GM19351 (cell line): ENCODE results near the gene GALNT2.
A peak's percentile ranks its signal among the peaks of the same experiment; 100 is the strongest.

Source experiments
- ATAC-seq: cut with Tn5 transposase; IDR thresholded peaks from one replicate; pipeline ENCODE4 v1.9.1; 2021; ENCODE audit warnings: mild to moderate bottlenecking, moderate library complexity; ENCODE audit not compliant: unreplicated experiment

Gene GALNT2

DNA sequence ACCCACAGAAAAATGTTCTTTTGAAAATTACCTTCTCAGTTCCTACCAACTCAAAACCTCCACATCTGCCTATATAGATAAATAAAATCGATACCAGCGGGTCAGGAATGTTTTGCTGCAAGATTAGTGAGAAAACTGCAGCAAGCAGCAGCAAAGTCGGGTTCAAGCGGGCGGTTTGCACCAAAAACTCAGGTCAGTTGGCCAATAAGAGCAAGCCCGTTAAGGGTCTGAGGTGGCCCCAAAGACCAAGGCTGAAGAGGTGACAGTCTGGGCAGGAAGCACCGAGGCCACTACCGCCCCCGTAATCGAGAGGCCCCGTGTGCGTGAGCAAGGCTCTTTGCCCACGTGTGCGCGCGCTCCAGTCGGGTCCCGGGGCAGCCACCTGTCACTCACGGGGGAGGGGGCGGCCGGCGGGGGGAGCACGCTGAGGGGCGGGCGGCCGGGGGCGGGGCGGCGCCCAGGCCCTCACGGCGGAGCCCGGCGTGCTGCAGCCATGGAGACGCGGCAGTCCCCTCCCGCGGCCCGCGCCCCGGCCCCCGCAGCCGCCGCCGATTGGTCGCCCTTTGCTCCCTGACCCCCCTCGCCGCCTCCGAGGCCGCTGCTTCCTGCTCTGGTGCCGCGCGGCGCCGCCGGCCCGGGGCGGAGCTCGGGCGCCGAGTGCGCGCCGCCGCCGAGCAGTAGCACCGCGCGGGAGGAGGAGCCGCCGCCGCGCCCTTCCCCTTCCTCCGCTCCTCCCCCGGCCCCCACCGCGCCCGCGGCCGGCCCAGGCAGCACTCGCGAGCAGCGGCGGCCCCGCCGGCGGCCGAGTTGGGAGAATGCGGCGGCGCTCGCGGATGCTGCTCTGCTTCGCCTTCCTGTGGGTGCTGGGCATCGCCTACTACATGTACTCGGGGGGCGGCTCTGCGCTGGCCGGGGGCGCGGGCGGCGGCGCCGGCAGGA lies at the start of gene GALNT2:
Gene GALNT2, plus strand, starts transcription at position 773 of the 939 bp plus-strand sequence. Its CDS starts 43 bp downstream, at position 816.
- ATAC-seq = peak; percentile 82

DNA sequence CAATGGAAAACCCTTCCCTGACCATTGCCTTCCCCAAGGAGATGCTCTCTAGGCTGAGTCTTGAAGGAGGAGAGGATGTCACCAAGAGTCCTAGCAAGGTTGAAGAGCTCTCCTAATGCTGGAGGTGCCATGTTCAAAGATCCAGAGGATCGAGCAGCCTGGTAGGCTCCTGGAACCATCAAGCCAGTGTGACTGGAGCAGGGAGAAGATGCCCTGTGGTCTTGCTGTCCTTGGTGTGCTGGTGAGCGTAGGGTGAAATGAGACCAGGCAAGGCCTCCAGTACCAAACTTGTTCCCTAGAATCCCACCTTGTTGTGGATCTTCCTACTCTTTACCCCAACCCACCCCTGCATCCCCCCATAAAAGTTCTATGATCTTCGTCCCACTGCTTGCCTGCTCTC lies 46.6 kb upstream of the GALNT2 start:
- no peak for ATAC-seq

DNA sequence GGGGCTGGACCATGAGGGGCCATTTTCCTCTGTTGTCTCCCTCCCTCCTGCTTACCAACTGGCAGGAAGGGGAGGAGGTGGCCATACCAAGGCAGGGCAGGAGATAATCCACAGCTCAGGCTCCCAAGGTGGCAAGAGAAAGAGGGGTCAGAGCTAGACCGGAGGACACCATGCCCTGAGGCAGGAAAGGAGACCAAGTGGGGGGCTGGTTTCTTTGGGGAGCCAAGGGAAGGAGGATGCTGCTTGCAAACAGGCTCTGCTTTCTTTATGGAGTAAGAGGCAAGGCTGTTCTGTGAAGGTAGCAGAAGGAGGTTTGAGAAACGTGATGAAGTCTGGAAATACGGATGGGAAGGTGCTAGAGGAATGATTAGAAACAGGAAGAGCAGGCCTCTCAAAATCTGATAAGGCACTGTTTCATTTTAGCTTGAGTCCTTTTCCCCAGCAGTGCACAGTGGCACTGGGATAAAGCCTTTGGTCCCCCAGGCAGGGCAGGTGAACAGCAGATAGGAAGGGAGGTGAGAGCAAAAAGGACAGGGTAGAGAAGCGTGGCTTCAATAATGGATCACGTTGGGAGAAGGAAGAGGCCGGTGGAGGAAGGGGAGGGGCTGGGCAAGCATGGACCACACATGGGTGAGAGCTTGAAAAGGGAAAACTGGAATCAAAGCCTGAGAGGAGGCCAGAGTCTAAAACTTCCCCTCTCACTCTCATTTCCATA lies 44.2 kb upstream of the GALNT2 start:
- ATAC-seq = no peak

DNA sequence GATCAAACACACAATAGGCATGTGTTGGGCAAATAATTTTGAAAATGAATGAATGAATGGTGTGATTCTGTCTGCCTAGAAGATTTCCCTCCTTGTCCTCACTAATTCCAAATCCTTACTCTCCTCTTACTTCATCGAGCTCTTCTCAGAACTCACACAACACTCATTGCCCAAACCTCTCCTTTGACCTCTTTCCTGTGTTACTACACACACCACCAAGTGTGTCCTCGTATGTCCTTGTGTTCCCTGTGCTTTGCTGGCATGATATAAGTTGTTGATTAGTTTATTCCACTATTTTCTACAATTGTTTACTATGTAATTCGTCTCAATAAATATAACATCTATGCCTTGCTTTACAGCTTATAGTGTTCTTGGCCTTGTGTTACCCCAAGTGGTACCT lies 41.4 kb upstream of the GALNT2 start:
- no peak for ATAC-seq

GRCh38 chr1:230026139-230026538 lies 40.9 kb upstream of the GALNT2 start:
- no peak for ATAC-seq

GRCh38 chr1:230026572-230026971 lies 40.5 kb upstream of the GALNT2 start:
- ATAC-seq = no peak

- ATAC-seq = no peak
Observed at GRCh38 chr1:230028602-230029223, 38.3 kb upstream of the GALNT2 start.

DNA sequence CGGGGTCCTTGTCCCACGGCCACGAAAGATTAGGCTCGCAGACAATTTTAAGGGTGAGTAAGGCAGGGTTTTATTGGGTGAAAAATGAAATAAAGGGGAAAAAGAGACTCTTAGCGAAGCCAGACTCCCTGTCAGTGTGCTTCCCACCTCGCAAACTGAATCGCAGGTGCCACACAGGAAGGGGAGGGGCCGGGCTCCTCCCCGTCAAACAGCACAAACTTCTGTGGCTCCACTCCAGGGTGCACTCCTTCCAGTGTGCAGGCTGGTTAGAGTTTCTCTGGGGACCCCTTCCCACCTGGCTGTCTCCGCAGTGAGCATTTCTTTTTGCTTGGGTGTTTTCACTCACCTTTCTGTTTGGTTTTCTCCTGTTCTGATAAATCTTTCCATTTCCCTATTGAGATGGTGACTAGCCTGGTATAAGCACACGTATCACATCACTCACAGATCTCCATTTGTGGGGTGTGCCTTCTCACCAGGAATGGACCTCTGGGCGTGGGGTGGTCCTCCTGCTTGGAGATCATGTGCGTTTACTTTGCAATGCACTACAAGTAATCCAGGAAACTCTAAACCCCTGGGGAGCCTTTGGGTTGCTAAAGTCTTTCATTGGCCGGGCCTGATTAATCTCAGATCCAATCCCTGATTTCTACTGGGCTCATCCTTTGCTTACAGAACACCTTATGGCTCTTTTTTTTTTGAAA lies 37.6 kb upstream of the GALNT2 start:
- no peak for ATAC-seq

GRCh38 chr1:230030122-230030821 lies 36.8 kb upstream of the GALNT2 start:
- no peak for ATAC-seq

GRCh38 chr1:230031131-230031530 lies 35.9 kb upstream of the GALNT2 start:
- no peak for ATAC-seq

DNA sequence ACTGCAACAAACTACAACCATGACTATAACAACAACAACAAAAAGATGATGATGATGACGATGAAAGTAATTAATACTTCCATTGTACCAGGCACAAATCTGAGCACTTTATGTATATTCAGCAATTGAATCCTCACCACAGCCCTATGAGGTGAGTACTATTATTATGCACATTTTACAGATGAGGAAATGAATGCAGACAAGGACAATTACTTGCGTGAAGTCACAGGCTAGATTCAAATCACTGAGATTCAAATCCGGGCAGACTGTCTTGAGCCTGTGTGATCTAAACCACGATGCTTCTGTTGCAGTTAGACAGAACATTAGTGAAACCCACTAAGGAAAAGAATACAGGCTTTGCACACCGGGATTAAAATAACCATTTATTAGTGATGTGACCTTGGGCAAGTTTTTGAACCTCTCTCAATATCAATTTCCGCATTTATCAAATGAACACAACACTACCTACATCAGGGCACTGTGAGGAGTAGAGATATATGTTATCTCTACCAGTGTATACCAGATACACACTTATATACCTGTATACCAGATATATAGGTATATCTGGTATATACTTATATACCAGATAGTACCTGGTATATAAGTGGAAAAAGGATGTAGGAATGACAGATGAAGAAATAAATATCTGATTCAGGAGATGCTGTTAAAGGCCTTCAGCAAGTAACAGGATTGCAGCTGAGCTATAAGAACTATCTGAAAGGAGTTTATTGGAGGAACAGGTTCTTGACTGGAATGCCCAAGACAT lies 34.3 kb upstream of the GALNT2 start:
- ATAC-seq = no peak

- ATAC-seq = peak; percentile 68
Observed at GRCh38 chr1:230037261-230037660, 29.8 kb upstream of the GALNT2 start.

- no peak for ATAC-seq
Observed at GRCh38 chr1:230040440-230040839, 26.6 kb upstream of the GALNT2 start.

DNA sequence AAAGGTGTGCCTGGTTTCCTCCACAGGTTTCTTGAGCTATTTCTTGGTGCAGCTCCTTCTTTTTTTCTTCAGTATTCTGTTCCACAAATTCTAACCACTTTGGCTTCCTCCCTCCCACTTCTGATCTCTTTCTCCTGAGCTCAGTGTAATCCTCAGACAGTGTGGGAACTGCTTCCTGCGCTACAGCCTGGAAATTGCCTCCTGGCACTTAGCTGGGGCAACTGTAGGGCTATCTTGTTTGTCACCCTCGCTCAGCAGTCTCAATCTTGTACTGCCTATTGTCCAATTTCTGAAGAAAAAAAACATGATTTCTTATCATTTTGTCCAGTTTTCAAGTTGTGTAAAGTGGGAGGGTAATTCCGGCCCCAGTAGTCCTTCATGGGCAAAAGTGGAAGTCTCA lies 24.0 kb upstream of the GALNT2 start:
- ATAC-seq = no peak

DNA sequence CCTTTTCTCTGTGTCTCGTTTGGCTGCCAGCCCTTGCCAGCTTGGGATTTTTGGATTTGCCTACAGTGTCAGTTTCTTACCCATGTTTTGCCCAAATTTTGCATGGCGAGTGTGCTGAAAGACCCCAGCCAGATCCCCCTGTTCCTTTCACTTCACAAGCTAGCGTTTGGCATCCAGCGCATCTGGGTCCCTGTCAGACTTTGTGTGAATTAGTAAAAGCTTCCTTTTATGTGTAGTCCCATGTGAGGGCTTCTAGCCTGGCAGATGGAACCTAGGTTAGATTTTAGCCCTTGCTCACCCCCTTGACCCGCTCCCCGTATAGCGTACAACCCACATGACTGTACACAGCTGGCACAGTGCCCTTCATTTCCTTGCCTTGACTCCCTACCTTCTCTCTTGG lies 22.3 kb upstream of the GALNT2 start:
- ATAC-seq = no peak

DNA sequence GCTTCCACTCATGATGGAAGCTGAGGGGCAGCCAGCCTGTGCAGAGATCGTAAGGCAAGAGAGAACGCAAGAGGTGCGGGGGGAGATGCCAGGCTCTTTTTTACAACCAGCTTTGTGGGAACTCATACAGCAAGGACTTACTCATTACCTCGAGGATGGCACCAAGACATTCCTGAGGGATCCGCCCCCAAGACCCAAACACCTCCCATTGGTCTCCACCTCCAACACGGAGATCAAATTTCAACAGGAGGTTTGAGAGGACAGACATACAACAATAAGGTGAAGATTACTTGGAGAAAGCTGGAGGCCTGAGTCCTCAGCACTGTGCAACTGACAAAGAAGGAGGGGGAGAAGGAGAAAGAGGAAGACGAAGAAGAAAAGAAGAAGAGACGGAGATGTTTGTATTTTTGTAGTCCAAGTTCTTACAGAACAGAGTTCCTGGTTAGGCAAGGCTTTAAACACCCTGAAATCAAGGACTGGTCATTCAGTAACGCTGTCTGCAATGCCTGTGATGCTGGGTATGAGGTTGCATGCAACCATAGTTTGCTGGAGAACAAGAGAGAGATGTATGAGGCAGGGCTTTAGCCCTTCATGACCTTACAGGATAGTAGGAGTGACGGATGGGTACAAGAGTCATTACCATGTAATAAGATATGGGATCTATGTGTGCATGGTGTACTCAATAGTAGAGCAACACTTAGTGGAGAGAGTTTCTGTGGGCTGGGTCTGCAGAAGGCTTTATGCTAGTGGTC lies 19.7 kb upstream of the GALNT2 start:
- ATAC-seq = no peak

DNA sequence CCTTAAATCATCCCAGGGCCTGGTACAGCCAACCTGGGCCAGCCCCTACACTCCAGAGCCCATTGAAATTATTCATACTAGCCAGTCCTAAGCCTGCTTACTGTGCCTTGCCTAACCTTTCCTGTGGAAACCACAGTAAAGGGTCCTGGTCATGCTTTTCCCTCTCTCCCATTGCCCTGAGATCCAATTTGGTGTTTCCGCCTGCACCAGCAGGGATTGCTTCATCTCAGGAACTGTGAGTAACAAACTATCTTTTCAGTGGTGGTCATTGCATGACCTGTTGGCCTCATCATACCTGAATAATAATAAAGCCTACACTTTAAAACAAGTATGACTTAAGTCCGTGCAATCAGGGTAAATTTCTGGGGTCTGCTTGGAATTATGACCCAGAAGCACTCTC lies 18.7 kb upstream of the GALNT2 start:
- ATAC-seq = no peak

DNA sequence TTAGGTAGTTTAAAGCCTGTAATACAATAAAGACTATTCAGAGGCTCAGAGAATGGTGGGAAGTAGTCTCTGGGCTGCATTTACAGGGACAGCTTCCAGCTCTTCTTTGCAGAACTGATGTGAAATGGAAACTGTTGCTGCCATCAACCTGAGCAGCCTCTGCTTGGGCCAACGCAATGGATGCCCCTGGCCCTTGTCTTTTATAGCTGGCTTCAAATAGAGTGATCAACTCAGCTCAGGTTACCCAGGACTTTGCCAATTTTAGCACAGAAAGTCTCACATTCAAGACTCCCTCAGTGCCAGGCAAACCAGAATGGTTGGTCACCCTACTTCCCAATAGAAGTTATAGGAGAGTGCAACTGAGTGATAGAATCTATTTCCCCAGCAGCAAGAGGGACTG lies 18.1 kb upstream of the GALNT2 start:
- ATAC-seq = no peak

DNA sequence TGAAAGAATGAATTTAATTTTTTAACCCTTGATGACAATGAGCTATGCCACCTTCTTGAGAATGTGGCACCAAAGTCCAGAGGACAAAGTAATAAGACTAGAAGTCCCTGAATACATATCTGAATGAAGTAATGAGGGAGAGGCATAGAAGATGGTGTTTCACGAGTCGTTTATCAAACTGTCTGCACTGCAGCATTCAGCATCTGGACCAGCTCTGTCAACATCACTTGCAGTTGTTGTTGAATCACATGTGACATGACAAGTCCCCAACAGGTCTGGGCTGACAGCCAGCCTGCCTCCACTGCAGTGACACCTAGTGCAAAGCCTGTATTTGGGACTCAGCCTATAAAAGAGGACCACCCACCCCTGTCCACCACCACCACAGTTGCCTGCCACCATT lies 17.3 kb upstream of the GALNT2 start:
- ATAC-seq = no peak
